Measurements from ENCODE around the gene SDHC.

DNA sequence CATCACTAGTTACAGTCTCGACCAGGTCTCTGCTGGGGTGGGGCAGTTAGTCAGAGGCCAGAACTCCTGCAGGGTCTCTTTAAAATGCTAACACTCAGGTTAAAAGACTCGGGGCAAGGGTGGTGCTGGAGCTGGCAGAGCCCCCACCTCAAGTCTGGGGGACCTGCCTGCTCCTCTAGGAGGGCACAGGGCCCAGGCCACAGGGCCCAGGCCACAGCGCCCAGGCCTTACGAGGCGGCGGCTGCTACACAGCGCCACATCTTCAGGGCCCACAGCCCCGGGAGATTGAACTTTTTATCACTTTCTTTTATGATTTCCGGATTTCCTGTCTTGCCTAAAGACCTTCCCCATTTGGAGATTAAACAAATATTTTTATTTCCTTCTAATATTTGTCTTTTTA is 14.8 kb upstream of the SDHC start:
- TF ChIP-seq BACH2 (CRISPR knock-in tag; IDR thresholded peaks at IDR 0.05; ENCODE audit: borderline replicate concordance) (no peak), ZFP3 (CRISPR knock-in tag; IDR thresholded peaks at IDR 0.05) (no peak), RARB (CRISPR knock-in tag; IDR thresholded peaks at IDR 0.05) (no peak), SNAI2 (CRISPR knock-in tag; IDR thresholded peaks at IDR 0.05) (no peak), ZC3H10 (CRISPR knock-in tag; IDR thresholded peaks at IDR 0.05) (no peak), TOX (CRISPR knock-in tag; IDR thresholded peaks at IDR 0.05; ENCODE audit: borderline replicate concordance) (no peak), CSDC2 (CRISPR knock-in tag; IDR thresholded peaks at IDR 0.05) (no peak), ZNF70 (CRISPR knock-in tag; IDR thresholded peaks at IDR 0.05) (no peak)
- TF ChIP-seq, protein P1, sequence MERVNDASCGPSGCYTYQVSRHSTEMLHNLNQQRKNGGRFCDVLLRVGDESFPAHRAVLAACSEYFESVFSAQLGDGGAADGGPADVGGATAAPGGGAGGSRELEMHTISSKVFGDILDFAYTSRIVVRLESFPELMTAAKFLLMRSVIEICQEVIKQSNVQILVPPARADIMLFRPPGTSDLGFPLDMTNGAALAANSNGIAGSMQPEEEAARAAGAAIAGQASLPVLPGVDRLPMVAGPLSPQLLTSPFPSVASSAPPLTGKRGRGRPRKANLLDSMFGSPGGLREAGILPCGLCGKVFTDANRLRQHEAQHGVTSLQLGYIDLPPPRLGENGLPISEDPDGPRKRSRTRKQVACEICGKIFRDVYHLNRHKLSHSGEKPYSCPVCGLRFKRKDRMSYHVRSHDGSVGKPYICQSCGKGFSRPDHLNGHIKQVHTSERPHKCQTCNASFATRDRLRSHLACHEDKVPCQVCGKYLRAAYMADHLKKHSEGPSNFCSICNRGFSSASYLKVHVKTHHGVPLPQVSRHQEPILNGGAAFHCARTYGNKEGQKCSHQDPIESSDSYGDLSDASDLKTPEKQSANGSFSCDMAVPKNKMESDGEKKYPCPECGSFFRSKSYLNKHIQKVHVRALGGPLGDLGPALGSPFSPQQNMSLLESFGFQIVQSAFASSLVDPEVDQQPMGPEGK (CRISPR knock-in tag; IDR thresholded peaks at IDR 0.05; ENCODE audit: borderline replicate concordance), result no peak
- TF ChIP-seq, protein P2, sequence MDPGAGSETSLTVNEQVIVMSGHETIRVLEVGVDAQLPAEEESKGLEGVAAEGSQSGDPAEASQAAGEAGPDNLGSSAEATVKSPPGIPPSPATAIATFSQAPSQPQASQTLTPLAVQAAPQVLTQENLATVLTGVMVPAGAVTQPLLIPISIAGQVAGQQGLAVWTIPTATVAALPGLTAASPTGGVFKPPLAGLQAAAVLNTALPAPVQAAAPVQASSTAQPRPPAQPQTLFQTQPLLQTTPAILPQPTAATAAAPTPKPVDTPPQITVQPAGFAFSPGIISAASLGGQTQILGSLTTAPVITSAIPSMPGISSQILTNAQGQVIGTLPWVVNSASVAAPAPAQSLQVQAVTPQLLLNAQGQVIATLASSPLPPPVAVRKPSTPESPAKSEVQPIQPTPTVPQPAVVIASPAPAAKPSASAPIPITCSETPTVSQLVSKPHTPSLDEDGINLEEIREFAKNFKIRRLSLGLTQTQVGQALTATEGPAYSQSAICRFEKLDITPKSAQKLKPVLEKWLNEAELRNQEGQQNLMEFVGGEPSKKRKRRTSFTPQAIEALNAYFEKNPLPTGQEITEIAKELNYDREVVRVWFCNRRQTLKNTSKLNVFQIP (CRISPR knock-in tag; IDR thresholded peaks at IDR 0.05; ENCODE audit: borderline replicate concordance, low read depth), result no peak
- TF ChIP-seq, protein P3, sequence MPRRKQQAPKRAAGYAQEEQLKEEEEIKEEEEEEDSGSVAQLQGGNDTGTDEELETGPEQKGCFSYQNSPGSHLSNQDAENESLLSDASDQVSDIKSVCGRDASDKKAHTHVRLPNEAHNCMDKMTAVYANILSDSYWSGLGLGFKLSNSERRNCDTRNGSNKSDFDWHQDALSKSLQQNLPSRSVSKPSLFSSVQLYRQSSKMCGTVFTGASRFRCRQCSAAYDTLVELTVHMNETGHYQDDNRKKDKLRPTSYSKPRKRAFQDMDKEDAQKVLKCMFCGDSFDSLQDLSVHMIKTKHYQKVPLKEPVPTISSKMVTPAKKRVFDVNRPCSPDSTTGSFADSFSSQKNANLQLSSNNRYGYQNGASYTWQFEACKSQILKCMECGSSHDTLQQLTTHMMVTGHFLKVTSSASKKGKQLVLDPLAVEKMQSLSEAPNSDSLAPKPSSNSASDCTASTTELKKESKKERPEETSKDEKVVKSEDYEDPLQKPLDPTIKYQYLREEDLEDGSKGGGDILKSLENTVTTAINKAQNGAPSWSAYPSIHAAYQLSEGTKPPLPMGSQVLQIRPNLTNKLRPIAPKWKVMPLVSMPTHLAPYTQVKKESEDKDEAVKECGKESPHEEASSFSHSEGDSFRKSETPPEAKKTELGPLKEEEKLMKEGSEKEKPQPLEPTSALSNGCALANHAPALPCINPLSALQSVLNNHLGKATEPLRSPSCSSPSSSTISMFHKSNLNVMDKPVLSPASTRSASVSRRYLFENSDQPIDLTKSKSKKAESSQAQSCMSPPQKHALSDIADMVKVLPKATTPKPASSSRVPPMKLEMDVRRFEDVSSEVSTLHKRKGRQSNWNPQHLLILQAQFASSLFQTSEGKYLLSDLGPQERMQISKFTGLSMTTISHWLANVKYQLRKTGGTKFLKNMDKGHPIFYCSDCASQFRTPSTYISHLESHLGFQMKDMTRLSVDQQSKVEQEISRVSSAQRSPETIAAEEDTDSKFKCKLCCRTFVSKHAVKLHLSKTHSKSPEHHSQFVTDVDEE (CRISPR knock-in tag; IDR thresholded peaks at IDR 0.05), result no peak

All from SK-N-SH treated with all-trans-retinoic acid at 6 μM for 48 hours (cell line).